ENCODE results near the gene SLC9A3.
A peak's percentile ranks its signal among the peaks of the same experiment; 100 is the strongest.

The SLC9A3 gene

DNA sequence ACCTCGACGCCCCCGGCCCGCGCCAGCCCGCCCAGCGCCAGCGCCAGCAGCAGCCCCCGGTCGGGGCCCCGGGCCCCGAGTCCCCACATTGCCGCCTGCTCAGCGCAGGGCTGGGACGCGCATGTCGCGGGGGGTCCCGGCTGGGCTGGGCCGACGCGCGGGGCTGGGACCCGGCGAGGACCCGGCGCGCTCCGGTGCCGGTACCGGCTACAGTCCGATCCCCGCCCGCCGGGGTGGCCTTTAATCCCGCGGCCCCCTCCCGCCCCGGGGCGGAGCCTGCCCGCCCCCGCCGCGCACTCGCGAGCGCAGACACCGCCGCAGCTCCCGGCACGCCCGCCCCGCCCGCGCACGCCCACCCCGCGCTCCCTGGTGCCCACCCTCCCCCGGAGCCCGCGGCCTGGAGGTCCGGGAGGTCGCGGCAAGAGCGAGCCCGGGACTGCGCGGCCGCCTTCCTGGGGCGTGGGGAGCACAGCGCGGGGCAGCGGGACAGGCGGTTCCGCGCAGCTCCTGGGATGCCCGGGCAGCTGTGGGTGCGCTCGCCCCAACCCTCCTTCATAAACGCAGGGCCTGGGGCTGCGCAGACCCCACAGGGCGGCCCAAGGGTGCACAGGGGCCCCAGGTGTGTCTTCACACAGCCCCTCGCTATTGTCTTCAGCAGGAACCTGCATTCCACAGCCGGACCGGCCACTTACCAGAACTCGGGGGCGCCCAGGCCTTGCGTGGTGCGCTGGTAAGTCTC lies at the start of gene SLC9A3:
SLC9A3 (minus strand) TSS at position 216 of the 739 bp plus-strand sequence.
- peaks cover 0 to 89% (median 30%) of the 10 kb centered on the region in 11 experiments; a peak in 16 of 22 replicates for H4K20me1 ChIP-seq
- no peaks in the 10 kb centered on the region for H3K9me3 ChIP-seq (replicated peaks in 1 of 11)
- no peak for TF ChIP-seq Cebpa-rat (IDR thresholded peaks at IDR 0.05)
- H3K4me1 ChIP-seq, result peaks cover 14 to 51% (median 47%) of the 10 kb centered on the region in 10 experiments
- peaks cover 86 to 99% (median 89%) of the 10 kb centered on the region in 11 experiments for H3K27me3 ChIP-seq
- no peak within 1 kb of the TSS for H3K9ac ChIP-seq
- H3K27ac ChIP-seq, result no peak within 1 kb of the TSS
- H3K36me3 ChIP-seq, result no peaks in the 10 kb centered on the region
- no peak within 1 kb of the TSS for H3K4me3 ChIP-seq
- H3K4me2 ChIP-seq, result peak within 1 kb of the TSS in 3 of 11 experiments; percentile 17 to 24 (median 19); a peak in 2 of 22 replicates

- Histone ChIP-seq H3K9ac (no peak overlapping the region), H3K9me3 (replicated peaks in 1 of 11) (peaks cover 26 to 40% (median 31%) of the 10 kb centered on the region in 11 experiments), H3K4me2 (no peak overlapping the region), H3K36me3 (no peaks in the 10 kb centered on the region), H4K20me1 (peaks cover 0 to 10% (median 0%) of the 10 kb centered on the region in 11 experiments; a peak in 2 of 22 replicates), H3K27me3 (peaks cover 0 to 9% (median 0%) of the 10 kb centered on the region in 11 experiments; a peak in 1 of 22 replicates), H3K27ac (no peak overlapping the region), H3K4me3 (no peak overlapping the region), H3K4me1 (peaks cover 0 to 14% (median 12%) of the 10 kb centered on the region in 10 experiments; a peak in 16 of 20 replicates)
- no peak for TF ChIP-seq Cebpa-rat (IDR thresholded peaks at IDR 0.05)
These were observed 49.7 kb upstream of the SLC9A3 start for GRCh38 chr5:573976-574375.

- H3K27me3 ChIP-seq, result peaks cover 0 to 10% (median 0%) of the 10 kb centered on the region in 11 experiments; a peak in 2 of 22 replicates
- no peak for TF ChIP-seq Cebpa-rat (IDR thresholded peaks at IDR 0.05)
These were observed 49.0 kb upstream of the SLC9A3 start for GRCh38 chr5:573206-573605.

DNA sequence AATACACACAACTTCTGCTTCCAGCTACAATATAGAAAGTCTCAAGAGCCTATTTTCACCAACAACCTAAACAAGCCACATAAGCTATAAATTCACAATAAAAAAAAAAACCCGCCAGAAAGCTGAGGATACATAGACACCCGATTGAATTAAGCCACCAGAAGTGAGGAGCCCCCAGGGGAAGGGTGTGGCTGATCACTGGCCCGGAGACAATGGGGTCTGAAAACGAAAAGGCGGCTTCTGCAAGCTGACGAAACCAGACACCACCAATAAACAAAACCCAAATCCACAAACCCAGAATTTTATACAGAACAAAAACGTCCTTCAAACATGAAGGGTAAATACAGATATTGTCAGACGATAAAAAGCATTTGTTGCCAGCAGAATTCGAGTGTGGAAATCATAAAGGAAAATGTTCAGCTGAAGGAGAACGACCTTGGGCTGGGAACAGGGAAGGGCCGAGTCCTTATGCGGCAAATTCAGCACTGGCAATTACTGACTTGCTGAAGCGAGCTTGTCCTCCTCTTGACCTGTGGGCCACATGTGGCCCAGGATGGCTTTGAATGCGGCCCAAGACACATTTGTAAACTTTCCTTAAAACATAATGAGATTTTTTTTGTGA lies 48.3 kb upstream of the SLC9A3 start:
- TF ChIP-seq Cebpa-rat (IDR thresholded peaks at IDR 0.05), result no peak
- peak overlapping the region in 9 of 11 experiments; percentile 18 to 65 (median 51); a peak in 16 of 22 replicates for H3K4me2 ChIP-seq
- H3K27me3 ChIP-seq, result peaks cover 0 to 16% (median 0%) of the 10 kb centered on the region in 11 experiments; a peak in 3 of 22 replicates

More at GRCh38 chr5:573206-573605, 49.0 kb upstream of the SLC9A3 start:
- Histone ChIP-seq H3K36me3 (no peaks in the 10 kb centered on the region), H3K9ac (no peak overlapping the region), H4K20me1 (peaks cover 0 to 15% (median 0%) of the 10 kb centered on the region in 11 experiments; a peak in 2 of 22 replicates), H3K4me1 (peaks cover 5 to 16% (median 12%) of the 10 kb centered on the region in 10 experiments; a peak in 18 of 20 replicates), H3K27ac (no peak overlapping the region), H3K4me3 (no peak overlapping the region), H3K9me3 (replicated peaks in 1 of 11) (peaks cover 26 to 34% (median 31%) of the 10 kb centered on the region in 11 experiments), H3K4me2 (peak overlapping the region in 1 of 11 experiments; percentile 45; a peak in 2 of 22 replicates)

GRCh38 chr5:571791-572190 lies 47.5 kb upstream of the SLC9A3 start:
- Histone ChIP-seq H3K36me3 (no peaks in the 10 kb centered on the region), H3K4me1 (peaks cover 11 to 22% (median 14%) of the 10 kb centered on the region in 10 experiments; a peak in 18 of 20 replicates), H3K9me3 (replicated peaks in 1 of 11) (peaks cover 15 to 23% (median 20%) of the 10 kb centered on the region in 11 experiments), H3K4me2 (peak overlapping the region in 10 of 11 experiments; percentile 18 to 65 (median 48); a peak in 16 of 22 replicates), H3K9ac (no peak overlapping the region), H3K27ac (no peak overlapping the region), H3K4me3 (no peak overlapping the region), H4K20me1 (peaks cover 0 to 22% (median 0%) of the 10 kb centered on the region in 11 experiments; a peak in 4 of 22 replicates), H3K27me3 (peaks cover 0 to 24% (median 0%) of the 10 kb centered on the region in 11 experiments; a peak in 4 of 22 replicates)
- TF ChIP-seq Cebpa-rat (IDR thresholded peaks at IDR 0.05), result no peak

More for the DNA sequence above, 48.3 kb upstream of the SLC9A3 start:
- Histone ChIP-seq H3K36me3 (no peaks in the 10 kb centered on the region), H3K4me3 (no peak overlapping the region), H3K9me3 (replicated peaks in 1 of 11) (peaks cover 22 to 28% (median 26%) of the 10 kb centered on the region in 11 experiments), H3K4me1 (peaks cover 11 to 22% (median 14%) of the 10 kb centered on the region in 10 experiments; a peak in 18 of 20 replicates), H4K20me1 (peaks cover 0 to 21% (median 0%) of the 10 kb centered on the region in 11 experiments; a peak in 4 of 22 replicates), H3K27ac (no peak overlapping the region), H3K9ac (no peak overlapping the region)

DNA sequence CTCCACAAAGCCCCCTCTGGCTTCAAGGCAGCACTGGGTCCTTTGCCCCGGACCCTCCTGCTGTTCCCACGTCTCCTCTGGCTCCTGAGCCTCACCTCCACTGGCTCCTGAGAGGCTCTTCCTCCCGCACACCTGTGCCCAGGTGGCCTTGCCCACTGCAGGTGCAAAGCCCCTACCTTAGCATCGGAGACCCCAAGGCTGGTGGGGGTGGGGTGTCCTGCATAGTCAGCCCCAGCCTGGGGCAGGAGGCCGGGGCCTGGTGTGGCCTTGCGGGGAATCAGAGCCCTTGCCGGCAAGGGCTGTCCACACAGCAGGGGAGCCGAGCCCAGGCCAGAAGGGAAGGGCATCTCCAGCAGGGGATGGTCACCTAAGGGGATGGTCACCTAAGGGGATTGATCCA lies 46.6 kb upstream of the SLC9A3 start:
- Histone ChIP-seq H4K20me1 (peaks cover 0 to 22% (median 0%) of the 10 kb centered on the region in 11 experiments; a peak in 4 of 22 replicates), H3K4me2 (no peak overlapping the region), H3K4me1 (peaks cover 11 to 22% (median 14%) of the 10 kb centered on the region in 10 experiments; a peak in 18 of 20 replicates), H3K27me3 (peaks cover 0 to 33% (median 0%) of the 10 kb centered on the region in 11 experiments; a peak in 5 of 22 replicates), H3K9me3 (replicated peaks in 1 of 11) (peaks cover 6 to 20% (median 11%) of the 10 kb centered on the region in 11 experiments), H3K36me3 (no peaks in the 10 kb centered on the region), H3K4me3 (no peak overlapping the region), H3K9ac (no peak overlapping the region), H3K27ac (no peak overlapping the region)
- no peak for TF ChIP-seq Cebpa-rat (IDR thresholded peaks at IDR 0.05)

DNA sequence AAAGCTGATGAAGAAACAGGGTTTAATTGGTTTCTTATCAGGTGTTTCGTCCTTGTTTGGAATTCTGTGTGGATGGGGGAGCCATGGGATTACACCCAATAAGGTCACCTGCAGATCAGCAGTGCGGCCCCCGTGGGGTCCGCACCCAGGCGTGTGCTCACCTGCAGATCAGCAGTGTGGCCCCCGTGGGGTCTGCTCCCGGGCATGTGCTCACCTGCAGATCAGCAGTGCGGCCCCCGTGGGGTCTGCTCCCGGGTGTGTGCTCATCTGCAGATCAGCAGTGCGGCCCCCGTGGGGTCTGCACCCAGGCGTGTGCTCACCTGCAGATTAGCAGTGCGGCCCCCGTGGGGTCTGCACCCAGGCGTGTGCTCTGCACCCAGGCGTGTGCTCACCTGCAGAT lies 46.2 kb upstream of the SLC9A3 start:
- Histone ChIP-seq H3K27me3 (peaks cover 0 to 36% (median 0%) of the 10 kb centered on the region in 11 experiments; a peak in 5 of 22 replicates), H3K4me2 (no peak overlapping the region), H3K9me3 (replicated peaks in 1 of 11) (peaks cover 2 to 16% (median 6%) of the 10 kb centered on the region in 11 experiments), H3K27ac (no peak overlapping the region), H3K4me3 (no peak overlapping the region), H4K20me1 (peaks cover 0 to 22% (median 0%) of the 10 kb centered on the region in 11 experiments; a peak in 4 of 22 replicates), H3K9ac (no peak overlapping the region), H3K36me3 (no peaks in the 10 kb centered on the region), H3K4me1 (peaks cover 11 to 22% (median 14%) of the 10 kb centered on the region in 10 experiments; a peak in 18 of 20 replicates)
- no peak for TF ChIP-seq Cebpa-rat (IDR thresholded peaks at IDR 0.05)

DNA sequence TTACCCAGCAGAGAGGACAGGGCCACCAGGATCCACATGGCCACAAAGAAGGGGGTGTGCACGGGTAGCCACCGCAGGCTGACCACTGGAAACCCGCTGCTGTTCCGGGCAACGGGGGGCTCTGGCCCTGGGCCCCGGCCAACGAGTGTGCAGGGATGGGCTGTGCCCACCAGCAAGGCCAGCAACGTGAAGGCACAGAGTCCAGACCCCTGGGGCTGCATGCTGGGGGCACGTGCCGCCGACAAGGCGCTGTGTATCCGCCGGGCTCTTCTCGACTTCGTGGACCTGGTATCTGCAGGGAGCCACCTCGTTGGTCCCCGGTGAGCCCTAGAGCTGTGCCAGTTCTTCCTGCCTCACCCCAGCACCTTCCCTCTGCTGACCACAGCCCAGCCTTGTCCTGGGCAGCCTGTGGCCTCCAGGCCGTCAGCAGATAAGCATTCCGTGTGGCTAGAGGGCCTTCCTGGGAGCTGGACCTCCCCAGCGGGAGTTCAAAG lies 45.7 kb upstream of the SLC9A3 start:
- Histone ChIP-seq H3K4me1 (peaks cover 11 to 22% (median 14%) of the 10 kb centered on the region in 10 experiments; a peak in 18 of 20 replicates), H3K27ac (no peak overlapping the region), H3K4me2 (no peak overlapping the region), H3K9ac (no peak overlapping the region), H3K27me3 (peaks cover 0 to 36% (median 0%) of the 10 kb centered on the region in 11 experiments; a peak in 5 of 22 replicates), H4K20me1 (peaks cover 0 to 22% (median 0%) of the 10 kb centered on the region in 11 experiments; a peak in 4 of 22 replicates), H3K4me3 (no peak overlapping the region), H3K9me3 (replicated peaks in 1 of 11) (peaks cover 0 to 10% (median 1%) of the 10 kb centered on the region in 11 experiments; a peak in 7 of 22 replicates), H3K36me3 (no peaks in the 10 kb centered on the region)
- no peak for TF ChIP-seq Cebpa-rat (IDR thresholded peaks at IDR 0.05)
